Heart right ventricle (tissue), 16 donors: Measurements from ENCODE around the gene LUM. TPM values are rescaled to one million over a fixed set of nuclear protein-coding genes. Genes with fewer than 3 reads are reported as not detected.

Source experiments
- ATAC-seq, 8 donors: fragments of 200-7000 bp; cut with Tn5 transposase; one replicate each; pipeline ENCODE4 v1.9.1; 2020; ENCODE audit warnings: mild to moderate bottlenecking in 8 of 8, moderate library complexity in 8 of 8, moderate number of reproducible peaks in 1 of 8
- DNase-seq, 2 donors: peaks; one replicate each; pipeline ENCODE4 v3.0.0-alpha.2; 2020
- H3K27ac ChIP-seq, 10 donors: fragments of 200-600 bp; sonication (generic) in 2 of 10; one replicate each; pipeline versions ENCODE4 v1.5.0 to v1.8.0; 2020 to 2022; ENCODE audit warnings: mild to moderate bottlenecking in 3 of 10
- H3K27me3 ChIP-seq, 7 donors: fragments of 200-600 bp; one replicate each; pipeline ENCODE4 v1.8.0; 2021 to 2022; ENCODE audit warnings: mild to moderate bottlenecking in 2 of 7
- H3K36me3 ChIP-seq, 9 donors: fragments of 200-600 bp; sonication (generic) in 1 of 9; one replicate each; pipeline versions ENCODE4 v1.5.0 to v1.8.0; 2020 to 2022; ENCODE audit warnings: mild to moderate bottlenecking in 2 of 9
- H3K4me1 ChIP-seq, 9 donors: fragments of 200-600 bp; sonication (generic) in 1 of 9; one replicate each; pipeline versions ENCODE4 v1.5.0 to v1.8.0; 2020 to 2022; ENCODE audit warnings: mild to moderate bottlenecking in 4 of 9
- H3K4me3 ChIP-seq, 10 donors: fragments of 200-600 bp; sonication (generic) in 2 of 10; one replicate each; pipeline versions ENCODE4 v1.5.0 to v1.8.0; 2020 to 2022; ENCODE audit warnings: mild to moderate bottlenecking in 7 of 10, moderate library complexity in 2 of 10
- H3K9me3 ChIP-seq, 11 donors: fragments of 200-600 bp in 10 of 11; sonication (generic) in 2 of 11; one replicate each; pipeline versions ENCODE4 v1.5.0 to v1.8.0; 2013 to 2022; ENCODE audit warnings: mild to moderate bottlenecking in 2 of 11, control low read depth in 1 of 11, moderate library complexity in 1 of 11
- WGBS, 2 donors: extraction: QIAGEN DNeasy Blood & Tissue Kit; methylation state at CpG; one replicate each; pipeline ENCODE4 v1.1.7; 2013; ENCODE audit warnings: inconsistent platforms in 1 of 2; 5-methylcytosine and 5-hydroxymethylcytosine counted together
- intact Hi-C, 10 donors: fragments of 100-400 bp; cut with DNase I; formaldehyde crosslinking; loops; one replicate each; pipeline versions ENCODE4 v1.11.1 to v1.14.2; 2022
- polyA plus RNA-seq, 2 donors: library from polyadenylated mRNA; stranded (reverse); fragments of 200-250 nt; gene quantifications; one replicate each; pipeline ENCODE4 v1.2.3, GENCODE V29; 2013
- total RNA-seq, 10 donors: library from RNA; stranded (reverse); fragmentation: NEBNext Ultra II Directional in 3 of 10; extraction: Animal tissue kit (Norgen Biotek cat#: 25700) in 3 of 10; gene quantifications; one replicate each; pipeline versions ENCODE4 v1.2.1 to v1.2.4, GENCODE V29; 2021 to 2023
- TF ChIP-seq, protein P1 (sequence below), 9 donors: fragments of 200-600 bp; sonication (generic) in 2 of 9; IDR thresholded peaks; one replicate each; pipeline versions ENCODE4 v1.5.0 to v1.8.0; 2021 to 2022; ENCODE audit warnings: antibody characterized with exemption in 9 of 9, mild to moderate bottlenecking in 5 of 9, moderate library complexity in 1 of 9
- donor health status: Arrhythmogenic right ventricular cardiomyopathy.
- donor health status: ischemic (EF 13 %, LVEDD 7.1; RV severe dilation, severe dysfunction).
- donor health status: healthy with polysubstance abuse.
- donor health status: DM: no; HTN: yes; CAD: no.
- donor health status: DM: no; HTN: no; CAD: no.
- donor health status: ischemic (EF 25% LVEDD 6.9; RV normal size, moderate dysfunction).
- donor health status: ischemic (EF 25% LVEDD 5.7; RV mildly dilated, moderate dysfunction).
- donor health status: healthy.
- donor health status: DM: yes; HTN: yes; CAD: no.
- donor health status: Ischemic cardiomyopathy.
- donor health status: ischemic (EF 35%, LVEDD 5.7; RV mildly dilated, moderate dysfunction).
- donor health status: nonischemic (EF 11% LVEDD 7.7; RV severe dilation, severe dysfunction).
- donor health status: DM: yes; HTN: yes; CAD: no.
- donor health status: PGD.
- donor health status: ischemic (EF 29% LVEDD 5.4; RV normal size, mild dysfunction).
- donor health status: nonischemic (EF 23%, LVEDD 6.1; RV moderate dilation, normal function).

LUM gene
- total and polyA plus RNA-seq, 12 donors: 25.1 to 193 (median 98.9) TPM

DNA sequence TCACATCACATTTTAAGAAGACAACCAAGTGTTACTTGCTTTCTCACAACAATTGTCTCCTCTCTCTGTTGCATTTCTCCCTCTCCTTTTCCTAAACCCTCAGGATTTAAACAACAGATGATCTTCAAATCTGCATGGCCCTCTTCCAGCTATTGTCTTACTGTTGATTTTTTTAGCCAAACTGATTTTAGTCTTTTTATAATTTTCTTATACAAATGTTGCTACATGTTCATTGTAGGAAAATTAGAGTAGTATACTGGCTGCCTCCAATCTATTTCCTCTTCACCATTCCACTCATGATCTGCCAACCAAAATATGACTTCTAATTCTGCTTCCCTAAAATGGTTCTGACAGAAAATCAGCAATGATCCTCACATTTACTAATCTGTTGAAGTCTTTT lies 52.1 kb downstream of the LUM start:
- DNase-seq (no peak), ATAC-seq (no peak)
- no peaks in the 10 kb centered on the region for H3K36me3 ChIP-seq
- intact Hi-C loops: no loop called here
- H3K27ac ChIP-seq: no peak overlapping the region
- no peaks in the 10 kb centered on the region for H3K9me3 ChIP-seq
- peaks cover 0 to 20% (median 0%) of the 10 kb centered on the region in 9 donors for H3K4me1 ChIP-seq
- TF ChIP-seq, protein P1, sequence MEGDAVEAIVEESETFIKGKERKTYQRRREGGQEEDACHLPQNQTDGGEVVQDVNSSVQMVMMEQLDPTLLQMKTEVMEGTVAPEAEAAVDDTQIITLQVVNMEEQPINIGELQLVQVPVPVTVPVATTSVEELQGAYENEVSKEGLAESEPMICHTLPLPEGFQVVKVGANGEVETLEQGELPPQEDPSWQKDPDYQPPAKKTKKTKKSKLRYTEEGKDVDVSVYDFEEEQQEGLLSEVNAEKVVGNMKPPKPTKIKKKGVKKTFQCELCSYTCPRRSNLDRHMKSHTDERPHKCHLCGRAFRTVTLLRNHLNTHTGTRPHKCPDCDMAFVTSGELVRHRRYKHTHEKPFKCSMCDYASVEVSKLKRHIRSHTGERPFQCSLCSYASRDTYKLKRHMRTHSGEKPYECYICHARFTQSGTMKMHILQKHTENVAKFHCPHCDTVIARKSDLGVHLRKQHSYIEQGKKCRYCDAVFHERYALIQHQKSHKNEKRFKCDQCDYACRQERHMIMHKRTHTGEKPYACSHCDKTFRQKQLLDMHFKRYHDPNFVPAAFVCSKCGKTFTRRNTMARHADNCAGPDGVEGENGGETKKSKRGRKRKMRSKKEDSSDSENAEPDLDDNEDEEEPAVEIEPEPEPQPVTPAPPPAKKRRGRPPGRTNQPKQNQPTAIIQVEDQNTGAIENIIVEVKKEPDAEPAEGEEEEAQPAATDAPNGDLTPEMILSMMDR (IDR thresholded peaks at IDR 0.05): no peak
- H3K27me3 ChIP-seq: no peaks in the 10 kb centered on the region
- H3K4me3 ChIP-seq: no peak overlapping the region

DNA sequence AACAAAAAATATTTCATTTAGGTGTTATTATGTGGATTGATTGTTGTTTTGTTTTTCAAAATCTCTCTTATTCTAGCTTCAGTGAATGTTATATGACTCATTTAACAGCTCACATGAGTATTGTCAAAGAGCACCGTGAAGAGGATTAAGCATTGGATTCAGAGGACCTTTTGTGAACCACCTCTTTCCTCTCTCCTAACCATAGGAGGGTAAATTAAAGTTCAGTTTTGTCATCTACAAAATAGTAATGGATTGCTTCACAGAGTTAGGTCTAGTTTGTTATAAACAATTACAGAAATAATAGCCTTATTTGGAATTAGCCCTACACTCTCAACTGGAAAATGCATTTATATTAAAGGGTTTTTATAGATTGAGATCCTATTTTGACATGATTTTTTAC lies 52.5 kb downstream of the LUM start:
- 70 to 79% methylated on average over 1 of the region's 1 CpG for WGBS, 2 donors
- Histone ChIP-seq H3K4me1 (peaks cover 0 to 24% (median 0%) of the 10 kb centered on the region in 9 donors), H3K27me3 (no peaks in the 10 kb centered on the region), H3K36me3 (no peaks in the 10 kb centered on the region), H3K9me3 (no peaks in the 10 kb centered on the region), H3K27ac (no peak overlapping the region), H3K4me3 (no peak overlapping the region)
- intact Hi-C loops: no loop called here
- ATAC-seq: no peak
- DNase-seq: no peak
- TF ChIP-seq, protein P1 (IDR thresholded peaks at IDR 0.05): no peak

DNA sequence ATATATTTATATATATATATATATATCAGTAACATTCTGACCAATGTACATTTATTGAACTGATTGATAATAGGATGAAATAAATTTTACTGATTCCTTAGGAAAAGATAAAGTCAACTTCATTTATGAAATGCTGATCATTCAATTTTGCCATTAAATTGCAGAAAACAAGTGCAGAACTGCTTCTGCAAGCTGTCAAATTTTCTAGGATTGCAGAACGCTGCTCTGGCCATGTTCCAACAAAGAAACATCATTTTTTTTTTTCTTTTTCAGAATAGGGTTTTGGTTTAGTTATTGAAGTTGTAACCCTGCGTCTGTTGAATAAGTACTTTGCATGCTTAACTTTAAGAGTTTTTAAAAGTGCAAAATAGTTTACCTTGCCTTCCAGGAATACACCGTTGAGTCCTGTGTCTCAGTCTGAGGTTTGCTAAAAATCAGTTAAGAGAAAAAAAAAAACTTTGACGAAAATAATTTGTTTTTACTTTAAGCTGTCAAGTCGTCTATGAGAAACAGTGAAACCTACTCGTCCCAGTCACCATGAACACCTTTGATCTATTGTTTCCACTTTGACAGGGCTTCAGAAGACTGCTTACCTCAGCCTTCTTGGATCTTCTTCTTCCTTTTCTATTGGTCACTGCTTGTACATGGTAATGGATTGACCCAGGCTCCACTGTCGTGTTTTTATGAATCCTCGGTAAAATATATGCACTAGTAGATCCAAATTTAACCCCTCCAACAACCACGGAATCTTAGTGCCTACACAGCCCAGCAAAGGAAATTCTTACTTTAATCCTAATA lies 53.7 kb downstream of the LUM start, which contains the start of gene KERA:
KERA (minus strand) TSS at position 657 of the 798 bp plus-strand sequence. CDS start 1,743 bp downstream, outside the sequence.
- Histone ChIP-seq H3K9me3 (no peaks in the 10 kb centered on the region), H3K36me3 (no peaks in the 10 kb centered on the region), H3K4me3 (no peak within 1 kb of the TSS), H3K4me1 (peaks cover 0 to 26% (median 0%) of the 10 kb centered on the region in 9 donors), H3K27ac (no peak within 1 kb of the TSS), H3K27me3 (no peaks in the 10 kb centered on the region)
- WGBS, 2 donors: 55 to 56% methylated on average over 9 of the region's 9 CpGs
- TF ChIP-seq, protein P1 (IDR thresholded peaks at IDR 0.05): no peak
- ATAC-seq (no peak), DNase-seq (no peak)
- intact Hi-C loops: no loop called here

DNA sequence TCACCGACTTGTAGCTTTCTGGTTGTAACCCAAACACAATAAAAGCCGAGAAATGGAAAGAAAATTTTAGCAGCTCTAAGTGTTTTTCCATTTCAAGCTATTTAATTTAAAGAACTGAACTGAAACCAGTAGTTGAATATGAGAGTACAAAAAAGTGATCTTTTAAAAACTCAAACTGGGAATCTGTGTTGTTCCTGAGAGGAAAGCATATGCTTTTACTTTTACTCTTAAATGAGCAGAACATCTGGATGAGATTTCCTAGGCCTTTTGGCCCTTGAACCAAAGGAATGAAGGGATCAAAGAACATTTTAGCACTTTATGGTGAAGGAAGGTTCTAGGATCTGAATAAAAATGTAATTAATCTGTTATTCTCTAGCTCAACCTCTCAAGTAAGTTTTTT lies 54.8 kb downstream of the LUM start:
- Histone ChIP-seq H3K9me3 (no peaks in the 10 kb centered on the region), H3K36me3 (no peaks in the 10 kb centered on the region), H3K4me1 (peaks cover 0 to 26% (median 0%) of the 10 kb centered on the region in 9 donors), H3K27me3 (no peaks in the 10 kb centered on the region), H3K4me3 (no peak overlapping the region), H3K27ac (no peak overlapping the region)
- intact Hi-C loops: no loop called here
- 81 to 91% methylated on average over 2 of the region's 2 CpGs for WGBS, 2 donors
- ATAC-seq (no peak), DNase-seq (no peak)
- TF ChIP-seq, protein P1 (IDR thresholded peaks at IDR 0.05): no peak
